Rectal smooth muscle tissue (tissue), 1 donor: Measurements from ENCODE around the gene ZFYVE9.
"Not testable (repeated sequence)": the region's sequence is repeated elsewhere in the genome, so short reads cannot be mapped to it uniquely, and the experiment has no call there.

Experiments
- H3K27ac ChIP-seq: one replicate; pipeline ENCODE4 v1.7.0; 2013; ENCODE audit warnings: low read depth, low read length, inconsistent platforms
- H3K27me3 ChIP-seq: one replicate; pipeline ENCODE4 v1.7.0; 2013; ENCODE audit warnings: low read length; ENCODE audit not compliant: control insufficient read depth, insufficient read depth
- H3K36me3 ChIP-seq: one replicate; pipeline ENCODE4 v1.7.0; 2013; ENCODE audit warnings: low read length; ENCODE audit not compliant: control insufficient read depth, insufficient read depth
- H3K4me1 ChIP-seq: one replicate; pipeline ENCODE4 v1.7.0; 2013; ENCODE audit warnings: low read length; ENCODE audit not compliant: control insufficient read depth, insufficient read depth
- H3K4me3 ChIP-seq: one replicate; pipeline ENCODE4 v1.7.0; 2013; ENCODE audit warnings: low read length
- H3K9ac ChIP-seq: one replicate; pipeline ENCODE4 v1.7.0; 2013; ENCODE audit warnings: low read length

The ZFYVE9 gene

DNA sequence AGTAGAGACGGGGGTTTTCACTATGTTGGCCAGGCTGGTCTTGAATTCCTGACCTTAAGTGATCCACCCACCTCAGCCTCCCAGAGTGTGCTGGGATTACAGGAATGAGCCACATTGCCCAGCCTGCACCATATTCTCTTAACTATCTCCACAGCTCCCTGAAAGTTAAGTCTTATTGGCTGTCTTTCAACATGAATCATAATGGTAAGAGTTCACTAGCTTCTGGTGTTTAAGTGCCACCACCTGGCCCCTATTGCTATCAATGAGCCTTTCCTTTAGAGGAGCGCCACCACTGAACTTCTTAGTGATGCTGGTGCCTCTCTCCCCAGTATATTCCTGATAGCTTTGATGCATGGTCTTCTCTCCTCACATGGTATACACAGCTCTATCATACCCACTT, 15.7 kb downstream of the ZFYVE9 start:
- Histone ChIP-seq H3K27ac (no peak overlapping the region), H3K4me3 (no peak overlapping the region), H3K9ac (no peak overlapping the region), H3K27me3 (no peaks in the 10 kb centered on the region), H3K4me1 (no peaks in the 10 kb centered on the region), H3K36me3 (no peaks in the 10 kb centered on the region)

DNA sequence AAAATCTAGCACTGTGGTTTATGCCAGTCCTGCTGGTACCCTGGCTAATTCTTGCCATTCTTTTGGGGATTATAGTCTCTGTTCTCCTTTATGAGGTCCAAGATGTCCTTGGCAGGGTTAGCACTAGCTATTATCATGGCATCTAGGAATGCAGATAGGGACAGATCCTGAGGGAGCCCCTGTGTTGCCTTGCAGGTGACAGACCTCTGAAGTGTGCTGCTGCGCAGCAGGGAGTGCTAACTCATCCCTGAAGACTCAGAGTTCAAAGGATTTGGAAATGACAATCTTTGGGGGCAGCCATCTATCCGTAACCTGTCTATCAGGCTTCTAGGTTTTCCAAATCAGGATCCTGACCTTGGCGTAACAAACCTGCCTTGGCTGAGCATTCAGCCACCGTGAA, 16.3 kb downstream of the ZFYVE9 start:
- no peaks in the 10 kb centered on the region for H3K27me3 ChIP-seq
- no peaks in the 10 kb centered on the region for H3K4me1 ChIP-seq
- H3K36me3 ChIP-seq: no peaks in the 10 kb centered on the region
- H3K9ac ChIP-seq: no peak overlapping the region
- no peak overlapping the region for H3K4me3 ChIP-seq
- H3K27ac ChIP-seq: no peak overlapping the region

DNA sequence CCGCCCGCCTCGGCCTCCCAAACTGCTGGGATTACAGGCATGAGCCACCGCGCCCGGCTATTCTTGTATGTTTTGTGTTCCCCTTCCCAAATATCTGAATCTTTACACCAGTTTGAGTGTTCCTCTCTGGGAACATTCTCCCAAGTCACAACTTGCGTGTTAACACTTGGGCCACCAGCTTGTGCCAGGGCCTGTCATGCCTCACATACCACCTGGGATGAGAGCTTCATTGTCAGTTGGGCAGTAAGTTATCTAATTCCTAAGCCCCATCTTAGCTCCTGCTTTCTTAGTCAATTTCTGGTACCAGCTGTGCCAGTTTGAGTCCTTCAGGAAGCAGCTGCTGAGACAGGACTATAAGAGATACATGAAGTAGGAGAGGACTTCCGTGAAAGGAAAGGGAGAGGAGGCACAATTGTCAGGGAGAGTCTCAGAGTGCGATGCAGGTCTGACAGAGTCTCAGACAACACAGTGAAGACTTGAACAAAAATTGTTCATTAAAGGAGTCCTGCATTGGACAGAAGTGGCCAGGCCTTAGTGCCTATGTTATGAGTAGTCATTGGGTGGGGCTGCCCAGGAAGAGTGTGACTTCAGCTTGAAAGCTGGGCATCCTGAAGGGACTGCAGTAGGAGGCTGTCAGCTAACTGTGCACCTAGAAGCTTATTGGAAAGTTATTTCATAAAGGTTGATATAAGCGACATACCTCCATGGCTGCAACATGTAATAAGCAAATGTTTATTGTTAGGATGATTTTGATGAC, 17.3 kb downstream of the ZFYVE9 start:
- H3K36me3 ChIP-seq: no peaks in the 10 kb centered on the region
- H3K27me3 ChIP-seq: no peaks in the 10 kb centered on the region
- no peaks in the 10 kb centered on the region for H3K4me1 ChIP-seq
- H3K27ac ChIP-seq: no peak overlapping the region
- H3K9ac ChIP-seq: no peak overlapping the region
- H3K4me3 ChIP-seq: no peak overlapping the region

DNA sequence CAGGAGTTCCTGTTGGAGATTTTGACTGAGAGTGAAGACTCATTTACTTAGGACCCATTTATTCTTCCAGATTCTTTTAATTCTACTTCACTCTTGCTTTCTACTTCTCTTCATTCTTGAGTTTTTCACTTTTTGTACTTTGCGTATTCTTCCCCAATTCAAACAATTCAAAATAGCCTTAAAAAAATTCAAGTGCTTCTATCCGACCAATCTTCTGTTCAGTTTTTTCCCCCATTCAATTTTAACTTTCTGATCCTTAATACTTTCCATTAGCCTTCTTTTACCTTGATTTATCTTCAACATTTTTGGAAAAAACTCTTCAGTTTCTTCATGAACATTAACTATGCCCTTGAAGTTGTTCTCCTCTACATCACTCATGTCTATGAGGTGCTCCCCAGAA, 21.1 kb downstream of the ZFYVE9 start:
- Histone ChIP-seq H3K36me3 (no peaks in the 10 kb centered on the region), H3K27ac (no peak overlapping the region)

DNA sequence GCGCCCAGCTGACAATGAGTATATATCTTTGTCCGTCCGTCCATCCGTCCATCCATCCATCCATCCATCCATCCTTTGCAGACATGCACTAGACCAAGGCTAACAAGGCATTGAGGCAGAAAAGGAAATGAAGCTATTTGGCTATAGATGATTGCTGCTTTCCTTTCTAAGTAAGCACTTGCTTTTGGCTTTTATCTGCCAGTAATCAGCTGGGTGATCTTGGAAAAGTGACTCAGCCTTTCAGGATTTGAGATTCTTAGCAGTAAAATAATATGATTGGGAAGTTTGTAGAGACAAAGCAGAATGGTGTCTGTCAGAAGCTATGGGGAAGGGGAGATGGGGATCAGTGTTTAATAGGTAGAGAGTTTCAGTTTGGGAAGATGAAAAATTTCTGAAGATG, 22.7 kb downstream of the ZFYVE9 start:
- no peak overlapping the region for H3K4me3 ChIP-seq
- H3K27me3 ChIP-seq: no peaks in the 10 kb centered on the region
- H3K27ac ChIP-seq: no peak overlapping the region
- no peak overlapping the region for H3K9ac ChIP-seq
- H3K36me3 ChIP-seq: no peaks in the 10 kb centered on the region
- H3K4me1 ChIP-seq: no peaks in the 10 kb centered on the region

More for the DNA sequence above, 21.1 kb downstream of the ZFYVE9 start:
- Histone ChIP-seq H3K9ac (no peak overlapping the region), H3K4me3 (no peak overlapping the region), H3K27me3 (no peaks in the 10 kb centered on the region), H3K4me1 (no peaks in the 10 kb centered on the region)

DNA sequence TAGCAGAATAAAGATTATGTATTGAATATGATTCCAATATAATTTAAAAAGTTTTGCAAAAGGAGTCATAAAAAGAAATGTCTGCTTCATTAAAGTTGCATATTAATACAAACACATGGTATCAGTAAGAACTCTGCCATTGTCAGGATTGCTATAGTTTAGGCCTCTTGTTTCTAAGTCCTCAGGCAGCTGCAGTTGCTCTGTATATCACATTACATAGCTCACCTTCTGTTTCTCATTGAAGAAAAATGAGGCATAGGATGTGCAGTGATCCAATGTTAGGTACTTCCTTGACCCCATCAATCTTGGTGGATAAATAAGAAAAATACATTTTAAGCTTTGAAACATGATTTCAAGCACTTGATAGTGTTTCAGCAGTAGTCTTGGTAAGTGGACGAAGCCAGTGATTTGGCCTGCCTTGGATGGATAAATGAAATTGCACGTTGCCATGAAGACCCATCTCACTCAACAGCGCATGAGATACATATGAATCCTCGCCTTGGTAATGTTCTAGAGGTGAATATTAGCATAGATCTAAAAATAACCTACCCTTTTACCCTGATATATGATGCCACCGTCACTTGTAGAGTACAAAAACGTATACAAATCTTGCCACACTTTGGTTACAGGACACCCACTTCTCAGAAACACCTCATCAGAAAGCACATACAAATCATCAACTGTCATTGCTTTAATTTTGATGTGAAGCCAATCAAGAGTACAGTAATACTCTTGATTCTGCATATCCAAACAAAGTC, 25.3 kb downstream of the ZFYVE9 start:
- H3K9ac ChIP-seq: no peak overlapping the region
- H3K27me3 ChIP-seq: no peaks in the 10 kb centered on the region
- no peak overlapping the region for H3K27ac ChIP-seq
- H3K36me3 ChIP-seq: no peaks in the 10 kb centered on the region
- no peaks in the 10 kb centered on the region for H3K4me1 ChIP-seq
- no peak overlapping the region for H3K4me3 ChIP-seq

DNA sequence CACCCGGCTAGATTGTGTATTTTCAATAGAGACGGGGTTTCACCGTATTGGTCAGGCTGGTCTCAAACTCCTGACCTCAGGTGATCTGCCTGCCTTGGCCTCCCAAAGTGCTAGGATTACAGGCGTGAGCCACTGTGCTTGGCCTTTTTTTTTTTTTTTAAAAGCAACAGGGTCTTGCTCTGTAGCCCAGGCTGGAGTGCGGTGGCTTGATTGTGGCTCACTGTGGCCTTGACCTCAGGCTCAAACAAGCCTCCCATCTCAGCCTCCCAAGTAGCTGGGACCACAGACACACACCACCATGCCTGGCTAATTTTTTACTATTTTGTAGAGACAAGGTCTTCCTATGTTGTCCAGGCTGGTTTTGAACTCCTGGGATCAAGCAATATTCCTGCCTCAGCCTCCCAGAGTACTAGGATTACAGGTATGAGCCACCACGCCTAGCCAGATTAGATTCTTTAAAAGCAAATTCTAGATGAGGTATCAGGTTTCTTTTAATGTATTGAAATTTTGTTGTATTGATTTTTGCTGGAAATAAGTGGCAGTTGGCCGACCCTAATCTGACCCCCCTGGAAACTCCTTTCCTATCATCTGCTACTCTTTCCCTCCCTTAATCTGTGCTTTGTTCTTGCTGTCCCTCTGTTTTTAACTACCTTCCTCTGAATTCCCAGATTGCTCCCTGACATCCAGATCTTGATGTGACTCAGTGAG, 26.6 kb downstream of the ZFYVE9 start:
- Histone ChIP-seq H3K9ac (no peak overlapping the region), H3K27ac (no peak overlapping the region), H3K4me1 (no peaks in the 10 kb centered on the region), H3K36me3 (no peaks in the 10 kb centered on the region), H3K4me3 (no peak overlapping the region), H3K27me3 (no peaks in the 10 kb centered on the region)

DNA sequence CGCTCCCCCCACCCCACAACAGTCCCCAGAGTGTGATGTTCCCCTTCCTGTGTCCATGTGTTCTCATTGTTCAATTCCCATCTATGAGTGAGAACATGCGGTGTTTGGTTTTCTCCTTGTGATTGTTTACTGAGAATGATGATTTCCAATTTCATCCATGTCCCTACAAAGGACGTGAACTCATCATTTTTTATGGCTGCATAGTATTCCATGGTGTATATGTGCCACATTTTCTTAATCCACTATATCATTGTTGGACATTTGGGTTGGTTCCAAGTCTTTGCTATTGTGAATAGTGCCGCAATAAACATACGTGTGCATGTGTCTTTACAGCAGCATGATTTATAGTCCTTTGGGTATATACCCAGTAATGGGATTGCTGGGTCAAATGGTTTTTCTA, 29.3 kb downstream of the ZFYVE9 start:
- not testable (repeated sequence) for H3K27me3 ChIP-seq, H3K27ac ChIP-seq, H3K36me3 ChIP-seq, H3K4me1 ChIP-seq, H3K4me3 ChIP-seq, H3K9ac ChIP-seq

DNA sequence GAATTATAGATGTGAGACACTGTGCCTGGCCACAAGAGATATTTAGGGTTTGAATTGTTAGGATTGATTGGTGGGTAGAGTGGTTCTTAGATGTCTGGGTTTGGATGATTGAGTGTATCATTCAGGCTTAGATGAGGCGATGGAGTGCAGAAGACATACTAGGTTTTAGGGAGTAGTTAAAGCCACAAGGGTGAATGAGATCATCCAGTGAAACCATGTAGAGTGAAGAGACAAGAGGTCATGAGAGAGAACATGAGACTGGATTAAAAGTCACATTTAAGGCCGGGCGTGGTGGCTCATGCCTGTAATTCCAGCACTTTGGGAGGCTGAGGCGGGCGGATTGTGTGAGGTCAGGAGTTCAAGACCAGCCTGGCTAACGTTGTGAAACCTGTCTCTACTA, 37.2 kb downstream of the ZFYVE9 start:
- H3K36me3 ChIP-seq: no peaks in the 10 kb centered on the region
- no peaks in the 10 kb centered on the region for H3K4me1 ChIP-seq
- H3K9ac ChIP-seq: no peak overlapping the region
- no peaks in the 10 kb centered on the region for H3K27me3 ChIP-seq
- H3K4me3 ChIP-seq: no peak overlapping the region
- no peak overlapping the region for H3K27ac ChIP-seq

DNA sequence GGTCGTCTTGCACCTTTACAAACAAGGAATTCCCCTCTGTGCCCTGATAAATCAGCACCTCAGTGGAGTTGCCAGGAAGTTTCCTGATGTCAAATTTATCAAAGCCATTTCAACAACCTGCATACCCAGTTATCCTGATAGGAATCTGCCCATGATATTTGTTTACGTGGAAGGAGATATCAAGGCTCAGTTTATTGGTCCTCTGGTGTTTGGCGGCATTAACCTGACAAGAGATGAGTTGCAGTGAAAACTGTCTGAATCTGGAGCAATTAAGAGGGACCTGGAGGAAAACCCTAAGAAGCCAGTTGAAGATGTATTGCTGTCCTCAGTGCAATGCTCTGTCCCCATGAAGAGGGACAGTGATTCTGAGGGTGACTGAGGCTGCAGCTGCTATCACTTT, 38.3 kb downstream of the ZFYVE9 start:
- H3K36me3 ChIP-seq: no peaks in the 10 kb centered on the region
- no peak overlapping the region for H3K4me3 ChIP-seq
- H3K4me1 ChIP-seq: no peaks in the 10 kb centered on the region
- no peak overlapping the region for H3K27ac ChIP-seq
- H3K9ac ChIP-seq: no peak overlapping the region
- no peaks in the 10 kb centered on the region for H3K27me3 ChIP-seq

DNA sequence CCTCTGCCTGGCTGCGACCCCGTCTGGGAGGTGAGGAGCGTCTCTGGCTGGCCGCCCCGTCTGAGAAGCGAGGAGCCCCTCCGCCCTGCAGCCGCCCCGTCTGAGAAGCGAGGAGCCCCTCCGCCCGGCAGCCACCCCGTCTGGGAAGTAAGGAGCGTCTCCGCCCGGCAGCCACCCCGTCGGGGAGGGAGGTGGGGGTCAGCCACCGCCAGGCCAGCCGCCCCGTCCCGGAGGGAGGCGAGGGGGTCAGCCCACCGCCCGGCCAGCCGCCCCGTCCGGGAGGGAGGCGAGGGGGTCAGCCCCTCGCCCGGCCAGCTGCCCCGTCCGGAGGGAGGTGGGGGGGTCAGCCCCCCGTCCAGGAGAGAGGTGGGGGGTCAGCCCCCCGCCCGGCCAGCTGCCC, 39.9 kb downstream of the ZFYVE9 start:
- not testable (repeated sequence) for H3K4me1 ChIP-seq, H3K27ac ChIP-seq

DNA sequence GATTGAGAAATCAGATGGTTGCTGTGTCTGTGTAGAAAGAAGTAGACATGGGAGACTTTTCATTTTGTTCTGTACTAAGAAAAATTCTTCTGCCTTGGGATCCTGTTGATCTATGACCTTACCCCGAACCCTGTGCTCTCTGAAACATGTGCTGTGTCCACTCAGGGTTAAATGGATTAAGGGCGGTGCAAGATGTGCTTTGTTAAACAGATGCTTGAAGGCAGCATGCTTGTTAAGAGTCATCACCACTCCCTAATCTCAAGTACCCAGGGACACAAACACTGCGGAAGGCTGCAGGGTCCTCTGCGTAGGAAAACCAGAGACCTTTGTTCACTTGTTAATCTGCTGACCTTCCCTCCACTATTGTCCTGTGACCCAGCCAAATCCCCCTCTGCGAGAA, 40.4 kb downstream of the ZFYVE9 start:
- H3K9ac ChIP-seq, H3K4me3 ChIP-seq, H3K27me3 ChIP-seq, H3K36me3 ChIP-seq, H3K4me1 ChIP-seq, H3K27ac ChIP-seq: not testable (repeated sequence)

More for the DNA sequence above, 39.9 kb downstream of the ZFYVE9 start:
- H3K4me3 ChIP-seq, H3K27me3 ChIP-seq, H3K36me3 ChIP-seq, H3K9ac ChIP-seq: not testable (repeated sequence)
